ENCODE data around the gene GRIK3.

Gene GRIK3

GRCh38 chr1:36846357-36846756 is 188.0 kb downstream of the GRIK3 start:
- no peak for DNase-seq

GRCh38 chr1:36845802-36846201 is 188.5 kb downstream of the GRIK3 start:
- DNase-seq: no peak

GRCh38 chr1:36844917-36845316 is 189.4 kb downstream of the GRIK3 start:
- no peak for DNase-seq

GRCh38 chr1:36843906-36844610 is 190.3 kb downstream of the GRIK3 start:
- DNase-seq: no peak

GRCh38 chr1:36843027-36843426 is 191.3 kb downstream of the GRIK3 start:
- no peak for DNase-seq

- DNase-seq: no peak
Observed at GRCh38 chr1:36842448-36842847, 191.9 kb downstream of the GRIK3 start.

GRCh38 chr1:36839485-36839884 is 194.8 kb downstream of the GRIK3 start:
- no peak for DNase-seq

- DNase-seq: no peak
Observed at GRCh38 chr1:36838888-36839287, 195.4 kb downstream of the GRIK3 start.

- no peak for DNase-seq
Observed at GRCh38 chr1:36836916-36837315, 197.4 kb downstream of the GRIK3 start.

GRCh38 chr1:36836196-36836883 is 198.0 kb downstream of the GRIK3 start:
- peak; percentile 90 for DNase-seq

GRCh38 chr1:36835696-36836095 is 198.6 kb downstream of the GRIK3 start:
- DNase-seq: no peak

GRCh38 chr1:36835017-36835695 is 199.2 kb downstream of the GRIK3 start:
- DNase-seq: no peak

GRCh38 chr1:36834586-36834985 is 199.7 kb downstream of the GRIK3 start:
- DNase-seq: no peak

GRCh38 chr1:36831186-36831810 is 203.0 kb downstream of the GRIK3 start:
- peak; percentile 47 for DNase-seq

GRCh38 chr1:36829961-36830360 is 204.4 kb downstream of the GRIK3 start:
- no peak for DNase-seq

- no peak for DNase-seq
Observed at GRCh38 chr1:36829066-36829465, 205.2 kb downstream of the GRIK3 start.

GRCh38 chr1:36825226-36825625 is 209.1 kb downstream of the GRIK3 start:
- DNase-seq: no peak

GRCh38 chr1:36824390-36824861 is 209.9 kb downstream of the GRIK3 start:
- no peak for DNase-seq

- no peak for DNase-seq
Observed at GRCh38 chr1:36822648-36823047, 211.7 kb downstream of the GRIK3 start.

GRCh38 chr1:36821386-36821785 is 212.9 kb downstream of the GRIK3 start:
- DNase-seq: no peak

- no peak for DNase-seq
Observed at GRCh38 chr1:36818771-36819170, 215.5 kb downstream of the GRIK3 start.

GRCh38 chr1:36816348-36816747 is 218.0 kb downstream of the GRIK3 start:
- no peak for DNase-seq

GRCh38 chr1:36814774-36815173 is 219.5 kb downstream of the GRIK3 start:
- no peak for DNase-seq
